GM23248 (cell line): ENCODE data around the gene RXRA.

Experiments used
- EZH2 ChIP-seq: fragments of 200-600 bp; sonication (generic); IDR thresholded peaks from 2 replicates; pipeline ENCODE4 v1.6.1; 2018; ENCODE audit warnings: antibody characterized with exemption, mild to moderate bottlenecking; ENCODE audit not compliant: insufficient read depth, poor library complexity, severe bottlenecking
- EZH2phosphoT487 ChIP-seq: fragments of 200-600 bp; sonication (generic); IDR thresholded peaks from 2 replicates; pipeline ENCODE4 v1.6.1; 2018; ENCODE audit warnings: antibody characterized with exemption, moderate library complexity, mild to moderate bottlenecking, low read depth; ENCODE audit not compliant: insufficient read depth

DNA sequence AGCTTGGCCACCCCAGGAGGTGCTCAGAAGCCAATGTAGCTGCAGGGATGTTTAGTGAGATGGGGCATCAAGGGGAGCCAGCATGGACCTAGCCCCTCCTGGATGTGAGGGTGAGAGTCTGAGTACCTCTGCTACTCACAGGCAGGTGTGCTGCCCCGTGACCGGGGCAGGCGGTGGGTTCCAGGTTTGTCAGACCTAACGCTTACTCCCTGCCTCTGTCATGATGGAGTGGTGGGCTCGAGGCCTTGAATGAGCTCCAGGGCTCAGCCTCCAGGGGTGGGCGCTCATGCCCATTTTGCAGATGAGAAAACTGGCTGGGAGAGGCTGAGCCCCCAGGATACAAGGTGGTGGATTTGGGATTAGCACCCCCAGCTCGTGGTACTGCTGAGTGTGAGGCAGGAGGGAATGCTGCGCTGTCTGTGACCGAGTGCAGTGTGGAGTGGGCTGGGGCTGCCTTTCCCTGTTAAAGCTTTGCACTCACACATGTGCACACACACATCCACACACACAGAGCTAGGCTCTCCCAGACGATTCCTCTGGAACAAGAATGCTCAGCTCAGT is 1.5 kb downstream of the RXRA start:
- TF ChIP-seq EZH2phosphoT487: no peak
- no peak for TF ChIP-seq EZH2
